Measurements from ENCODE around the gene PTPRM.

Gene PTPRM

DNA sequence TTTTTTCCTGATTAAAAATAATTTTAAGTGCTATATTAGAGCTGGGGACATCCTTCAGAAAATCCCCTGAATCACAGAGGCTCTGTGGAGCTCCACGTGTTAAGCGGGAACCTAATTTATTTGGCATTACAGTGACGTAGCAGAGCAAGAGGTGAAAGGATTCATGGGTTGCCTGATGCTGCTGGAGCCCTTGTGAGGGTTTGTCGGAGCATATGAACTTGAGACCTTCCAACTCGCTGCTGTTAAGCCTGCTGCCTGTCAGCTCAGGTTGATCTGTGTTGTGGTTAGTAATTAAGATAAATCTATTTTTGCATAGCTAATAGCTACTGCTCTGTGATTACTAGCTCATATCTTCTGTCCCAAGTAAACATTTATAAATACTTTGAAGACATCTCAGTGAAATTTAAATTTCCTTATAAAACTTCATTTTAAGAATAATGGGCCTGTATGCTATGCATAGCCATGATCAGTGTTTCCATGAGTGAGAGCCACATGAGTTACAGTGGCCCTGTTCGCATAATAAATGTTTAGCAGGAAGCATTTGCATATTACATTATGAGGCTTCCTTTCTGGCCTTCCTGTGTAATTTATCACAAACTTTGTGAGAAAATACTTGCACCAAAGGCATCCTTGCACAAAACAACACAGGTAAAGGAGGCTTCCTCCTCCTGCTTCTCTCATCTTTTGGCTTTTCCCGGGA lies 438.9 kb downstream of the PTPRM start:
- Histone ChIP-seq H3K9me3 (ENCODE audit: control insufficient read depth, insufficient read depth, low read depth, low read length) (no peaks in the 10 kb centered on the region), H3K36me3 (ENCODE audit: control insufficient read depth in 2 of 2, insufficient read depth in 1 of 2, low read length in 2 of 2) (no peaks in the 10 kb centered on the region), H3K27ac (ENCODE audit: extremely low read depth, low read depth, low read length) (no peak overlapping the region), H3K4me1 (ENCODE audit: control insufficient read depth, insufficient read depth, low read length) (peaks cover 8% of the 10 kb centered on the region), H3K4me3 (ENCODE audit: low read depth, low read length) (no peak overlapping the region)
- ChIA-PET CTCF (interaction anchor here (0.5 to 1.0 kb wide), 3 partner anchors 155 to 722 kb away, joined by 3 to 4 read pairs (median 3); no protein-coding TSS in a partner anchor), POLR2A (no interaction called here)
- no peak for TF ChIP-seq ZNF157 (tag by site-specific recombination; IDR thresholded peaks at IDR 0.05)
- TF ChIP-seq ZSCAN5A (tag by site-specific recombination; IDR thresholded peaks at IDR 0.05): no peak
- TF ChIP-seq ZNF132 (tag by site-specific recombination; IDR thresholded peaks at IDR 0.05; ENCODE audit: borderline replicate concordance): no peak
- TF ChIP-seq ZNF404 (tag by site-specific recombination; IDR thresholded peaks at IDR 0.05): no peak
- TF ChIP-seq ZSCAN30 (tag by site-specific recombination; IDR thresholded peaks at IDR 0.05): no peak
- no peak for TF ChIP-seq ZNF830 (tag by site-specific recombination; IDR thresholded peaks at IDR 0.05; ENCODE audit: low read depth)
- TF ChIP-seq SCRT1 (tag by site-specific recombination; IDR thresholded peaks at IDR 0.05; ENCODE audit: borderline replicate concordance): no peak

GRCh38 chr18:8006979-8007378 lies 439.9 kb downstream of the PTPRM start:
- POLR2A ChIA-PET: no interaction called here
- Histone ChIP-seq H3K4me3 (ENCODE audit: low read depth, low read length) (no peak overlapping the region), H3K4me1 (ENCODE audit: control insufficient read depth, insufficient read depth, low read length) (0 out of 2 replicates have a peak, but pooled peaks cover 2% of the 10 kb centered on the region), H3K27ac (ENCODE audit: extremely low read depth, low read depth, low read length) (no peak overlapping the region), H3K36me3 (ENCODE audit: control insufficient read depth in 2 of 2, insufficient read depth in 1 of 2, low read length in 2 of 2) (no peaks in the 10 kb centered on the region), H3K9me3 (ENCODE audit: control insufficient read depth, insufficient read depth, low read depth, low read length) (no peaks in the 10 kb centered on the region)
- TF ChIP-seq ZNF112 (tag by site-specific recombination; IDR thresholded peaks at IDR 0.05) (no peak), ZNF16 (tag by site-specific recombination; IDR thresholded peaks at IDR 0.05; ENCODE audit: low read depth) (no peak), ZNF561 (tag by site-specific recombination; IDR thresholded peaks at IDR 0.05; ENCODE audit: borderline replicate concordance) (no peak), ZNF174 (tag by site-specific recombination; IDR thresholded peaks at IDR 0.05) (no peak)
- CTCF ChIA-PET: interaction anchor here (0.7 kb wide), 1 partner anchor 26 kb away, joined by 4 read pairs; no protein-coding TSS in a partner anchor

GRCh38 chr18:8008033-8008432 lies 440.9 kb downstream of the PTPRM start:
- CTCF ChIA-PET: interaction anchor here (0.6 to 0.7 kb wide), 2 partner anchors 441 to 736 kb away, joined by 3 read pairs; partner anchors contain the start of gene PTPRM
- TF ChIP-seq ZNF600 (tag by site-specific recombination; IDR thresholded peaks at IDR 0.05) (no peak), ZNF837 (tag by site-specific recombination; IDR thresholded peaks at IDR 0.05) (no peak), PRDM1 (tag by site-specific recombination; IDR thresholded peaks at IDR 0.05) (no peak), ZNF660 (tag by site-specific recombination; IDR thresholded peaks at IDR 0.05) (no peak), ZNF777 (tag by site-specific recombination; IDR thresholded peaks at IDR 0.05; ENCODE audit: borderline replicate concordance) (no peak), KLF16 (tag by site-specific recombination; IDR thresholded peaks at IDR 0.05) (no peak)
- TF ChIP-seq, protein P1, sequence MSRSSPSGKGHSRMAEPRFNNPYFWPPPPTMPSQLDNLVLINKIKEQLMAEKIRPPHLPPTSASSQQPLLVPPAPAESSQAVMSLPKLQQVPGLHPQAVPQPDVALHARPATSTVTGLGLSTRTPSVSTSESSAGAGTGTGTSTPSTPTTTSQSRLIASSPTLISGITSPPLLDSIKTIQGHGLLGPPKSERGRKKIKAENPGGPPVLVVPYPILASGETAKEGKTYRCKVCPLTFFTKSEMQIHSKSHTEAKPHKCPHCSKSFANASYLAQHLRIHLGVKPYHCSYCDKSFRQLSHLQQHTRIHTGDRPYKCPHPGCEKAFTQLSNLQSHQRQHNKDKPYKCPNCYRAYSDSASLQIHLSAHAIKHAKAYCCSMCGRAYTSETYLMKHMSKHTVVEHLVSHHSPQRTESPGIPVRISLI (tag by site-specific recombination; IDR thresholded peaks at IDR 0.05): no peak
- TF ChIP-seq, protein P2, sequence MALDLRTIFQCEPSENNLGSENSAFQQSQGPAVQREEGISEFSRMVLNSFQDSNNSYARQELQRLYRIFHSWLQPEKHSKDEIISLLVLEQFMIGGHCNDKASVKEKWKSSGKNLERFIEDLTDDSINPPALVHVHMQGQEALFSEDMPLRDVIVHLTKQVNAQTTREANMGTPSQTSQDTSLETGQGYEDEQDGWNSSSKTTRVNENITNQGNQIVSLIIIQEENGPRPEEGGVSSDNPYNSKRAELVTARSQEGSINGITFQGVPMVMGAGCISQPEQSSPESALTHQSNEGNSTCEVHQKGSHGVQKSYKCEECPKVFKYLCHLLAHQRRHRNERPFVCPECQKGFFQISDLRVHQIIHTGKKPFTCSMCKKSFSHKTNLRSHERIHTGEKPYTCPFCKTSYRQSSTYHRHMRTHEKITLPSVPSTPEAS (tag by site-specific recombination; IDR thresholded peaks at IDR 0.05): no peak
- POLR2A ChIA-PET: no interaction called here

More at GRCh38 chr18:8008033-8008432, 440.9 kb downstream of the PTPRM start:
- H3K4me1 ChIP-seq (ENCODE audit: control insufficient read depth, insufficient read depth, low read length): 0 out of 2 replicates have a peak, but pooled peaks cover 2% of the 10 kb centered on the region
- no peak overlapping the region for H3K27ac ChIP-seq (ENCODE audit: extremely low read depth, low read depth, low read length)
- H3K4me3 ChIP-seq (ENCODE audit: low read depth, low read length): no peak overlapping the region
- no peaks in the 10 kb centered on the region for H3K9me3 ChIP-seq (ENCODE audit: control insufficient read depth, insufficient read depth, low read depth, low read length)
- no peaks in the 10 kb centered on the region for H3K36me3 ChIP-seq (ENCODE audit: control insufficient read depth in 2 of 2, insufficient read depth in 1 of 2, low read length in 2 of 2)

Measured in HEK293 (cell line).